Measurements from ENCODE around the gene TNS3. TPM values are rescaled to one million over a fixed set of nuclear protein-coding genes. Genes with fewer than 3 reads are reported as not detected.

The TNS3 gene
- total and polyA plus RNA-seq, 2 of the 13 experiments (the other 11 are each of a cell fraction or from before 2014, with no cell fraction given): 52.9 to 55.7 TPM

DNA sequence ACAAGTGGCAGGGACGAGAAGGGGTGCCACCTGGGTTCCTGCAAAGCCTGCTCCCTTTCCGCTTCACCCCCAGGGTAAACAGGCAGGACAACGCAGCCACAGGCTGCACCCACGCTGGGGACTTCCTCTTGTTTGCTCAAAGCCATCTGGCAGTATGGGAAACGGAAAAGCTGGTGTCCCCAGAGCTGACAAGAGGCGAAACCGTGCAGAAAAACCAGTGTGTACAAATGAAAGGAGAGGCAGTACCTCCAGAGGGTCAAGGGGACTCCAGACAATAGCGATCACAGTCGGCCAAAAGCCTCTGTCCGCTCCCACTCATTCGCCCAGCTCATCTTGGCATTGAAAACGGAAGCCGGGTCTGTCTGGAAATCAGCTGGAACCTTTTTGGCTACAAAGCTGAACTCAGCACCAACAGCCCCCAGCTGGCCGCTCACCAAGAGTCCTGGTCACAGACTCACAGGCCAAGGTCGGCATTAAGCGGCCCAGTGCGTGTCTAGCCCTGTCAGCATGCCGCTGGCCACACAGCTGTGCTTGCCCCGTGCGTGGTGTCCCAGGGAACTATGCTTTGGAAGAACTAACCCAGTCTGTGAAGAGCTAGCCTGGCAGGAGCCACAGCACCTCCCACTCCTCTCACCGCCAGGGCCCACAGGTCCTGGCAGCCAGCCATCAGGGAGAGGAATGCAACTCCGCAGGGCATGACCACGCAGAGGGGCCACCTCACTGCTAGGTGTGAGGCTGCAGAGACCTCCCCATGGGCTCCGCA is 10.4 kb downstream of the TNS3 start (continued):
- TF ChIP-seq, protein P1, sequence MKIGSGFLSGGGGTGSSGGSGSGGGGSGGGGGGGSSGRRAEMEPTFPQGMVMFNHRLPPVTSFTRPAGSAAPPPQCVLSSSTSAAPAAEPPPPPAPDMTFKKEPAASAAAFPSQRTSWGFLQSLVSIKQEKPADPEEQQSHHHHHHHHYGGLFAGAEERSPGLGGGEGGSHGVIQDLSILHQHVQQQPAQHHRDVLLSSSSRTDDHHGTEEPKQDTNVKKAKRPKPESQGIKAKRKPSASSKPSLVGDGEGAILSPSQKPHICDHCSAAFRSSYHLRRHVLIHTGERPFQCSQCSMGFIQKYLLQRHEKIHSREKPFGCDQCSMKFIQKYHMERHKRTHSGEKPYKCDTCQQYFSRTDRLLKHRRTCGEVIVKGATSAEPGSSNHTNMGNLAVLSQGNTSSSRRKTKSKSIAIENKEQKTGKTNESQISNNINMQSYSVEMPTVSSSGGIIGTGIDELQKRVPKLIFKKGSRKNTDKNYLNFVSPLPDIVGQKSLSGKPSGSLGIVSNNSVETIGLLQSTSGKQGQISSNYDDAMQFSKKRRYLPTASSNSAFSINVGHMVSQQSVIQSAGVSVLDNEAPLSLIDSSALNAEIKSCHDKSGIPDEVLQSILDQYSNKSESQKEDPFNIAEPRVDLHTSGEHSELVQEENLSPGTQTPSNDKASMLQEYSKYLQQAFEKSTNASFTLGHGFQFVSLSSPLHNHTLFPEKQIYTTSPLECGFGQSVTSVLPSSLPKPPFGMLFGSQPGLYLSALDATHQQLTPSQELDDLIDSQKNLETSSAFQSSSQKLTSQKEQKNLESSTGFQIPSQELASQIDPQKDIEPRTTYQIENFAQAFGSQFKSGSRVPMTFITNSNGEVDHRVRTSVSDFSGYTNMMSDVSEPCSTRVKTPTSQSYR (CRISPR knock-in tag; IDR thresholded peaks at IDR 0.05; ENCODE audit: borderline replicate concordance): no peak; the same call in 1 of the 2 replicates
- TF ChIP-seq ESRRA (CRISPR knock-in tag; IDR thresholded peaks at IDR 0.05; ENCODE audit: low read depth) (no peak; the same call in 1 of the 2 replicates), ZNF773 (CRISPR knock-in tag; IDR thresholded peaks at IDR 0.05; ENCODE audit: borderline replicate concordance) (no peak), JDP2 (CRISPR knock-in tag; IDR thresholded peaks at IDR 0.05; ENCODE audit: borderline replicate concordance) (no peak), SMAD3 (CRISPR knock-in tag; IDR thresholded peaks at IDR 0.05) (peak; percentile 39; the same call in 1 of the 2 replicates), NR1H2 (CRISPR knock-in tag; IDR thresholded peaks at IDR 0.05; ENCODE audit: borderline replicate concordance, low read depth) (no peak), AGO2 (optimal IDR thresholded peaks at IDR 0.05; ENCODE audit: low read depth, low read length) (peak; percentile 63), CREM (IDR thresholded peaks at IDR 0.05) (peak; percentile 49), CREM (CRISPR knock-in tag; IDR thresholded peaks at IDR 0.05) (no peak), ZNF30 (CRISPR knock-in tag; IDR thresholded peaks at IDR 0.05) (no peak), MAFK (conservative IDR thresholded peaks at IDR 0.05 in 1 of 2, IDR thresholded peaks at IDR 0.05 in 1 of 2; ENCODE audit: low read length in 2 of 2) (peak in 1 of 2 experiments; percentile 11; a peak in 1 of 4 replicates), NFRKB (IDR thresholded peaks at IDR 0.05) (no peak), ZNF496 (CRISPR knock-in tag; IDR thresholded peaks at IDR 0.05; ENCODE audit: insufficient replicate concordance) (no peak), NAIF1 (CRISPR knock-in tag; IDR thresholded peaks at IDR 0.05; ENCODE audit: borderline replicate concordance) (no peak), CBX2 (IDR thresholded peaks at IDR 0.05; ENCODE audit: low read depth, low read length) (no peak), CBX2 (CRISPR knock-in tag; IDR thresholded peaks at IDR 0.05; ENCODE audit: low read depth) (no peak)
- TF ChIP-seq, protein P2, sequence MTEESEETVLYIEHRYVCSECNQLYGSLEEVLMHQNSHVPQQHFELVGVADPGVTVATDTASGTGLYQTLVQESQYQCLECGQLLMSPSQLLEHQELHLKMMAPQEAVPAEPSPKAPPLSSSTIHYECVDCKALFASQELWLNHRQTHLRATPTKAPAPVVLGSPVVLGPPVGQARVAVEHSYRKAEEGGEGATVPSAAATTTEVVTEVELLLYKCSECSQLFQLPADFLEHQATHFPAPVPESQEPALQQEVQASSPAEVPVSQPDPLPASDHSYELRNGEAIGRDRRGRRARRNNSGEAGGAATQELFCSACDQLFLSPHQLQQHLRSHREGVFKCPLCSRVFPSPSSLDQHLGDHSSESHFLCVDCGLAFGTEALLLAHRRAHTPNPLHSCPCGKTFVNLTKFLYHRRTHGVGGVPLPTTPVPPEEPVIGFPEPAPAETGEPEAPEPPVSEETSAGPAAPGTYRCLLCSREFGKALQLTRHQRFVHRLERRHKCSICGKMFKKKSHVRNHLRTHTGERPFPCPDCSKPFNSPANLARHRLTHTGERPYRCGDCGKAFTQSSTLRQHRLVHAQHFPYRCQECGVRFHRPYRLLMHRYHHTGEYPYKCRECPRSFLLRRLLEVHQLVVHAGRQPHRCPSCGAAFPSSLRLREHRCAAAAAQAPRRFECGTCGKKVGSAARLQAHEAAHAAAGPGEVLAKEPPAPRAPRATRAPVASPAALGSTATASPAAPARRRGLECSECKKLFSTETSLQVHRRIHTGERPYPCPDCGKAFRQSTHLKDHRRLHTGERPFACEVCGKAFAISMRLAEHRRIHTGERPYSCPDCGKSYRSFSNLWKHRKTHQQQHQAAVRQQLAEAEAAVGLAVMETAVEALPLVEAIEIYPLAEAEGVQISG (CRISPR knock-in tag; IDR thresholded peaks at IDR 0.05): no peak
- TF ChIP-seq, protein P3, sequence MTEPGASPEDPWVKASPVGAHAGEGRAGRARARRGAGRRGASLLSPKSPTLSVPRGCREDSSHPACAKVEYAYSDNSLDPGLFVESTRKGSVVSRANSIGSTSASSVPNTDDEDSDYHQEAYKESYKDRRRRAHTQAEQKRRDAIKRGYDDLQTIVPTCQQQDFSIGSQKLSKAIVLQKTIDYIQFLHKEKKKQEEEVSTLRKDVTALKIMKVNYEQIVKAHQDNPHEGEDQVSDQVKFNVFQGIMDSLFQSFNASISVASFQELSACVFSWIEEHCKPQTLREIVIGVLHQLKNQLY (CRISPR knock-in tag; IDR thresholded peaks at IDR 0.05): 0 out of 2 replicates have a peak, but pooled peaks have one; percentile 18
- TF ChIP-seq, protein P4, sequence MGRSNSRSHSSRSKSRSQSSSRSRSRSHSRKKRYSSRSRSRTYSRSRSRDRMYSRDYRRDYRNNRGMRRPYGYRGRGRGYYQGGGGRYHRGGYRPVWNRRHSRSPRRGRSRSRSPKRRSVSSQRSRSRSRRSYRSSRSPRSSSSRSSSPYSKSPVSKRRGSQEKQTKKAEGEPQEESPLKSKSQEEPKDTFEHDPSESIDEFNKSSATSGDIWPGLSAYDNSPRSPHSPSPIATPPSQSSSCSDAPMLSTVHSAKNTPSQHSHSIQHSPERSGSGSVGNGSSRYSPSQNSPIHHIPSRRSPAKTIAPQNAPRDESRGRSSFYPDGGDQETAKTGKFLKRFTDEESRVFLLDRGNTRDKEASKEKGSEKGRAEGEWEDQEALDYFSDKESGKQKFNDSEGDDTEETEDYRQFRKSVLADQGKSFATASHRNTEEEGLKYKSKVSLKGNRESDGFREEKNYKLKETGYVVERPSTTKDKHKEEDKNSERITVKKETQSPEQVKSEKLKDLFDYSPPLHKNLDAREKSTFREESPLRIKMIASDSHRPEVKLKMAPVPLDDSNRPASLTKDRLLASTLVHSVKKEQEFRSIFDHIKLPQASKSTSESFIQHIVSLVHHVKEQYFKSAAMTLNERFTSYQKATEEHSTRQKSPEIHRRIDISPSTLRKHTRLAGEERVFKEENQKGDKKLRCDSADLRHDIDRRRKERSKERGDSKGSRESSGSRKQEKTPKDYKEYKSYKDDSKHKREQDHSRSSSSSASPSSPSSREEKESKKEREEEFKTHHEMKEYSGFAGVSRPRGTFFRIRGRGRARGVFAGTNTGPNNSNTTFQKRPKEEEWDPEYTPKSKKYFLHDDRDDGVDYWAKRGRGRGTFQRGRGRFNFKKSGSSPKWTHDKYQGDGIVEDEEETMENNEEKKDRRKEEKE (IDR thresholded peaks at IDR 0.05): no peak
- TF ChIP-seq, protein P5, sequence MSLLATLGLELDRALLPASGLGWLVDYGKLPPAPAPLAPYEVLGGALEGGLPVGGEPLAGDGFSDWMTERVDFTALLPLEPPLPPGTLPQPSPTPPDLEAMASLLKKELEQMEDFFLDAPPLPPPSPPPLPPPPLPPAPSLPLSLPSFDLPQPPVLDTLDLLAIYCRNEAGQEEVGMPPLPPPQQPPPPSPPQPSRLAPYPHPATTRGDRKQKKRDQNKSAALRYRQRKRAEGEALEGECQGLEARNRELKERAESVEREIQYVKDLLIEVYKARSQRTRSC (CRISPR knock-in tag; IDR thresholded peaks at IDR 0.05; ENCODE audit: low read depth): no peak; the same call in 1 of the 2 replicates

Data from HepG2 (cell line).